ENCODE data around the gene PPP1R14C.

The PPP1R14C gene

GRCh38 chr6:150272264-150272975, 129.6 kb downstream of the PPP1R14C start:
- DNase-seq (ENCODE audit: low spot score) = no peak

- DNase-seq (ENCODE audit: low spot score) = no peak
These were observed 130.1 kb downstream of the PPP1R14C start for GRCh38 chr6:150272976-150273315.

- DNase-seq (ENCODE audit: low spot score) = no peak
These were observed 130.8 kb downstream of the PPP1R14C start for GRCh38 chr6:150273457-150274309.

- no peak for DNase-seq (ENCODE audit: low spot score)
These were observed 132.6 kb downstream of the PPP1R14C start for GRCh38 chr6:150275489-150275888.

- DNase-seq (ENCODE audit: low spot score) = no peak
These were observed 133.5 kb downstream of the PPP1R14C start for GRCh38 chr6:150276168-150276936.

- DNase-seq (ENCODE audit: low spot score) = no peak
These were observed 134.3 kb downstream of the PPP1R14C start for GRCh38 chr6:150276937-150277742.

GRCh38 chr6:150279533-150279932, 136.7 kb downstream of the PPP1R14C start:
- no peak for DNase-seq (ENCODE audit: low spot score)

GRCh38 chr6:150280703-150281102, 137.9 kb downstream of the PPP1R14C start:
- DNase-seq (ENCODE audit: low spot score) = no peak

GRCh38 chr6:150281767-150282166, 138.9 kb downstream of the PPP1R14C start:
- no peak for DNase-seq (ENCODE audit: low spot score)

GRCh38 chr6:150282806-150283205, 140.0 kb downstream of the PPP1R14C start:
- DNase-seq (ENCODE audit: low spot score) = no peak

- DNase-seq (ENCODE audit: low spot score) = no peak
These were observed 143.6 kb downstream of the PPP1R14C start for GRCh38 chr6:150286460-150286859.

GRCh38 chr6:150286912-150287311, 144.1 kb downstream of the PPP1R14C start:
- no peak for DNase-seq (ENCODE audit: low spot score)

- no peak for DNase-seq (ENCODE audit: low spot score)
These were observed 145.6 kb downstream of the PPP1R14C start for GRCh38 chr6:150288456-150288855.

- no peak for DNase-seq (ENCODE audit: low spot score)
These were observed 146.7 kb downstream of the PPP1R14C start for GRCh38 chr6:150289454-150290071.

GRCh38 chr6:150290429-150290828, 147.6 kb downstream of the PPP1R14C start:
- DNase-seq (ENCODE audit: low spot score) = no peak

GRCh38 chr6:150291968-150292710, 149.3 kb downstream of the PPP1R14C start:
- no peak for DNase-seq (ENCODE audit: low spot score)

GRCh38 chr6:150293019-150293418, 150.2 kb downstream of the PPP1R14C start:
- no peak for DNase-seq (ENCODE audit: low spot score)

GRCh38 chr6:150293423-150294173, 150.8 kb downstream of the PPP1R14C start:
- DNase-seq (ENCODE audit: low spot score) = no peak

GRCh38 chr6:150296890-150297289, 154.0 kb downstream of the PPP1R14C start:
- no peak for DNase-seq (ENCODE audit: low spot score)

Measured in germinal center (tissue), 1 donor.